HEK293 (cell line): Measurements from ENCODE around the gene MRFAP1.

ENCODE experiments used
- CTCF ChIA-PET: fragments of 350-600 bp; formaldehyde crosslinking; extraction: SDS; loops from one replicate; lab custom pipeline; 2021; ENCODE audit warnings: antibody characterized with exemption; lab: Yijun Ruan, JAX
- POLR2A ChIA-PET: fragments of 300-600 bp; formaldehyde crosslinking; extraction: SDS; loops from one replicate; lab custom pipeline; 2020; ENCODE audit warnings: antibody characterized with exemption, inconsistent platforms; lab: Yijun Ruan, JAX
- H3K27ac ChIP-seq: fragments of 200-500 bp; sonication (Bioruptor generic); 2 replicates; pipeline ENCODE4 v1.5.1; 2014; ENCODE audit warnings: low read depth, low read length, control low read depth, inconsistent platforms; ENCODE audit errors: extremely low read depth
- H3K36me3 ChIP-seq, 2 experiments: fragments of 200-500 bp in 1 of 2; sonication (Bioruptor generic) in 1 of 2; 1 replicate in 1 of 2; 2 replicates in 1 of 2; pipeline ENCODE4 v1.5.1; 2014 to 2017; ENCODE audit warnings: inconsistent platforms in 2 of 2, low read length in 2 of 2; ENCODE audit not compliant: control insufficient read depth in 2 of 2, insufficient read depth in 1 of 2
- H3K4me1 ChIP-seq: fragments of 200-500 bp; sonication (Bioruptor generic); 2 replicates; pipeline ENCODE4 v1.5.1; 2014; ENCODE audit warnings: mild to moderate bottlenecking, low read length, inconsistent platforms; ENCODE audit not compliant: control insufficient read depth, insufficient read depth
- H3K4me3 ChIP-seq: 2 replicates; pipeline ENCODE4 v1.5.1; 2011; ENCODE audit warnings: low read depth, mild to moderate bottlenecking, control low read depth, low read length, moderate library complexity
- H3K9me3 ChIP-seq: fragments of 200-500 bp; sonication (Bioruptor generic); 2 replicates; pipeline ENCODE4 v1.5.1; 2014; ENCODE audit warnings: low read depth, low read length, inconsistent platforms; ENCODE audit not compliant: control insufficient read depth, insufficient read depth
- HOXA7 ChIP-seq: sonication (generic); formaldehyde crosslinking; IDR thresholded peaks from 2 replicates; pipeline ENCODE4 v1.8.1; 2022; ENCODE audit warnings: missing genetic modification reagents, borderline replicate concordance
- KLF7 ChIP-seq: fragments of 450-650 bp; formaldehyde crosslinking; IDR thresholded peaks from 2 replicates; pipeline ENCODE4 v1.5.1; 2016; ENCODE audit warnings: missing biosample characterization, missing genetic modification characterization, borderline replicate concordance
- SETDB1 ChIP-seq: IDR thresholded peaks from one replicate; pipeline ENCODE4 v1.6.1; 2017; ENCODE audit warnings: mild to moderate bottlenecking, low read length, moderate library complexity, mixed read lengths; ENCODE audit not compliant: insufficient read length
- TRIM28 ChIP-seq: IDR thresholded peaks from 2 replicates; pipeline ENCODE4 v1.6.1; 2011; ENCODE audit warnings: low read length, control low read depth, borderline replicate concordance
- YY1 ChIP-seq: fragments of 450-650 bp; formaldehyde crosslinking; IDR thresholded peaks from 2 replicates; pipeline ENCODE4 v1.5.1; 2018; ENCODE audit warnings: missing biosample characterization, missing genetic modification characterization
- ZBTB48 ChIP-seq: fragments of 450-650 bp; formaldehyde crosslinking; IDR thresholded peaks from 2 replicates; pipeline ENCODE4 v1.5.1; 2016; ENCODE audit warnings: missing biosample characterization, missing genetic modification characterization
- ZBTB7A ChIP-seq: fragments of 450-650 bp; formaldehyde crosslinking; IDR thresholded peaks from 2 replicates; pipeline ENCODE4 v1.5.1; 2016; ENCODE audit warnings: low read depth, missing biosample characterization, missing genetic modification characterization
- ZFP41 ChIP-seq: fragments of 450-650 bp; formaldehyde crosslinking; IDR thresholded peaks from 2 replicates; pipeline ENCODE4 v1.5.1; 2016; ENCODE audit warnings: missing biosample characterization, missing genetic modification characterization, borderline replicate concordance
- ZFP69B ChIP-seq: fragments of 450-650 bp; formaldehyde crosslinking; IDR thresholded peaks from 2 replicates; pipeline ENCODE4 v1.5.1; 2016; ENCODE audit warnings: missing biosample characterization, missing genetic modification characterization
- ZNF112 ChIP-seq: fragments of 450-650 bp; formaldehyde crosslinking; IDR thresholded peaks from 2 replicates; pipeline ENCODE4 v1.5.0; 2017; ENCODE audit warnings: missing biosample characterization, missing genetic modification characterization
- ZNF114 ChIP-seq: fragments of 450-650 bp; formaldehyde crosslinking; IDR thresholded peaks from 2 replicates; pipeline ENCODE4 v1.5.0; 2017; ENCODE audit warnings: missing biosample characterization, missing genetic modification characterization
- ZNF121 ChIP-seq: fragments of 450-650 bp; formaldehyde crosslinking; IDR thresholded peaks from 2 replicates; pipeline ENCODE4 v1.5.1; 2016; ENCODE audit warnings: missing biosample characterization, missing genetic modification characterization
- ZNF157 ChIP-seq: fragments of 450-650 bp; formaldehyde crosslinking; IDR thresholded peaks from 2 replicates; pipeline ENCODE4 v1.5.1; 2016; ENCODE audit warnings: missing biosample characterization, missing genetic modification characterization
- ZNF169 ChIP-seq: fragments of 450-650 bp; formaldehyde crosslinking; IDR thresholded peaks from 2 replicates; pipeline ENCODE4 v1.5.1; 2016; ENCODE audit warnings: missing biosample characterization, missing genetic modification characterization
- ZNF433 ChIP-seq: fragments of 450-650 bp; formaldehyde crosslinking; IDR thresholded peaks from 2 replicates; pipeline ENCODE4 v1.5.1; 2016; ENCODE audit warnings: missing biosample characterization, missing genetic modification characterization, low read depth
- ZNF558 ChIP-seq: fragments of 450-650 bp; formaldehyde crosslinking; IDR thresholded peaks from 2 replicates; pipeline ENCODE4 v1.5.1; 2016; ENCODE audit warnings: missing biosample characterization, missing genetic modification characterization
- ZNF623 ChIP-seq: fragments of 450-650 bp; formaldehyde crosslinking; IDR thresholded peaks from 2 replicates; pipeline ENCODE4 v1.5.1; 2016; ENCODE audit warnings: missing biosample characterization, missing genetic modification characterization
- ZNF777 ChIP-seq: fragments of 450-650 bp; formaldehyde crosslinking; IDR thresholded peaks from 2 replicates; pipeline ENCODE4 v1.5.1; 2017; ENCODE audit warnings: missing biosample characterization, missing genetic modification characterization, borderline replicate concordance
- ZSCAN16 ChIP-seq: fragments of 450-650 bp; formaldehyde crosslinking; IDR thresholded peaks from 2 replicates; pipeline ENCODE4 v1.5.1; 2016; ENCODE audit warnings: missing biosample characterization, missing genetic modification characterization
- ZXDB ChIP-seq: fragments of 450-650 bp; formaldehyde crosslinking; IDR thresholded peaks from 2 replicates; pipeline ENCODE4 v1.5.1; 2016; ENCODE audit warnings: missing biosample characterization, missing genetic modification characterization
- TF ChIP-seq, protein P1 (sequence below): fragments of 450-650 bp; formaldehyde crosslinking; IDR thresholded peaks from 2 replicates; pipeline ENCODE4 v1.5.1; 2016; ENCODE audit warnings: missing biosample characterization, missing genetic modification characterization, low read depth
- TF ChIP-seq, protein P2 (sequence below): fragments of 450-650 bp; formaldehyde crosslinking; IDR thresholded peaks from 2 replicates; pipeline ENCODE4 v1.5.1; 2017; ENCODE audit warnings: missing biosample characterization, missing genetic modification characterization
- TF ChIP-seq, protein P3 (sequence below): fragments of 450-650 bp; IDR thresholded peaks from 2 replicates; pipeline ENCODE4 v1.5.1; 2018; ENCODE audit warnings: missing biosample characterization, missing genetic modification characterization
- TF ChIP-seq, protein P4 (sequence below): fragments of 450-650 bp; formaldehyde crosslinking; IDR thresholded peaks from 2 replicates; pipeline ENCODE4 v1.5.1; 2016; ENCODE audit warnings: missing biosample characterization, missing genetic modification characterization
- TF ChIP-seq, protein P5 (sequence below): fragments of 450-650 bp; formaldehyde crosslinking; IDR thresholded peaks from 2 replicates; pipeline ENCODE4 v1.5.1; 2016; ENCODE audit warnings: missing biosample characterization, missing genetic modification characterization, borderline replicate concordance
- TF ChIP-seq, protein P6 (sequence below): fragments of 450-650 bp; formaldehyde crosslinking; IDR thresholded peaks from 2 replicates; pipeline ENCODE4 v1.5.1; 2016; ENCODE audit warnings: missing biosample characterization, missing genetic modification characterization

MRFAP1 gene

DNA sequence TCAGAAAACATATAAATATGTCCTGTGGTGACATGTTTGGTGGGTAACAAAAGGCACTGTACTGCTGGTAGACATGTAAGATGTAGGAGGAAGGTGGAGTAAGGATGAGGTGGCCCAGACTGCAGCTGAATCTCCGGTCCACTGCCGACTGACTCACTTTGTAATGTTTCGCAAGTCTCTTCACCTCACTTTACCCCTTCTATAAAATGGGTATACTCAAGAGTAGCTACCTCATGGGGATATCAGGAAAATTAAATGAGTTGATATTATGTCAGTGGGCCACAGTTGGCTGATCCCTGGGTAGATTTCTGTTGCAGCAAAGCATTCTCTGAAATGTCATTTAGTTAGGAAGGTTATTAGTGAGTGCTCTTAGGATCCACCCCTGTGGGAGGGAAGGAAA, 22.1 kb downstream of the MRFAP1 start:
- TF ChIP-seq KLF7 (tag by site-specific recombination): no peak
- no peak for TF ChIP-seq ZBTB7A (tag by site-specific recombination)
- TF ChIP-seq YY1: no peak
- TF ChIP-seq, protein P1, sequence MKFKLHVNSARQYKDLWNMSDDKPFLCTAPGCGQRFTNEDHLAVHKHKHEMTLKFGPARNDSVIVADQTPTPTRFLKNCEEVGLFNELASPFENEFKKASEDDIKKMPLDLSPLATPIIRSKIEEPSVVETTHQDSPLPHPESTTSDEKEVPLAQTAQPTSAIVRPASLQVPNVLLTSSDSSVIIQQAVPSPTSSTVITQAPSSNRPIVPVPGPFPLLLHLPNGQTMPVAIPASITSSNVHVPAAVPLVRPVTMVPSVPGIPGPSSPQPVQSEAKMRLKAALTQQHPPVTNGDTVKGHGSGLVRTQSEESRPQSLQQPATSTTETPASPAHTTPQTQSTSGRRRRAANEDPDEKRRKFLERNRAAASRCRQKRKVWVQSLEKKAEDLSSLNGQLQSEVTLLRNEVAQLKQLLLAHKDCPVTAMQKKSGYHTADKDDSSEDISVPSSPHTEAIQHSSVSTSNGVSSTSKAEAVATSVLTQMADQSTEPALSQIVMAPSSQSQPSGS (tag by site-specific recombination): no peak
- no peak for TF ChIP-seq TRIM28
- no peak for TF ChIP-seq ZBTB48 (tag by site-specific recombination)
- TF ChIP-seq, protein P2, sequence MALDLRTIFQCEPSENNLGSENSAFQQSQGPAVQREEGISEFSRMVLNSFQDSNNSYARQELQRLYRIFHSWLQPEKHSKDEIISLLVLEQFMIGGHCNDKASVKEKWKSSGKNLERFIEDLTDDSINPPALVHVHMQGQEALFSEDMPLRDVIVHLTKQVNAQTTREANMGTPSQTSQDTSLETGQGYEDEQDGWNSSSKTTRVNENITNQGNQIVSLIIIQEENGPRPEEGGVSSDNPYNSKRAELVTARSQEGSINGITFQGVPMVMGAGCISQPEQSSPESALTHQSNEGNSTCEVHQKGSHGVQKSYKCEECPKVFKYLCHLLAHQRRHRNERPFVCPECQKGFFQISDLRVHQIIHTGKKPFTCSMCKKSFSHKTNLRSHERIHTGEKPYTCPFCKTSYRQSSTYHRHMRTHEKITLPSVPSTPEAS (tag by site-specific recombination): no peak
- no peak for TF ChIP-seq ZNF433 (tag by site-specific recombination)
- TF ChIP-seq ZNF121: no peak
- no peak for TF ChIP-seq SETDB1
- TF ChIP-seq, protein P3, sequence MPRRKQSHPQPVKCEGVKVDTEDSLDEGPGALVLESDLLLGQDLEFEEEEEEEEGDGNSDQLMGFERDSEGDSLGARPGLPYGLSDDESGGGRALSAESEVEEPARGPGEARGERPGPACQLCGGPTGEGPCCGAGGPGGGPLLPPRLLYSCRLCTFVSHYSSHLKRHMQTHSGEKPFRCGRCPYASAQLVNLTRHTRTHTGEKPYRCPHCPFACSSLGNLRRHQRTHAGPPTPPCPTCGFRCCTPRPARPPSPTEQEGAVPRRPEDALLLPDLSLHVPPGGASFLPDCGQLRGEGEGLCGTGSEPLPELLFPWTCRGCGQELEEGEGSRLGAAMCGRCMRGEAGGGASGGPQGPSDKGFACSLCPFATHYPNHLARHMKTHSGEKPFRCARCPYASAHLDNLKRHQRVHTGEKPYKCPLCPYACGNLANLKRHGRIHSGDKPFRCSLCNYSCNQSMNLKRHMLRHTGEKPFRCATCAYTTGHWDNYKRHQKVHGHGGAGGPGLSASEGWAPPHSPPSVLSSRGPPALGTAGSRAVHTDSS (tag by site-specific recombination): no peak
- no peak for TF ChIP-seq ZNF112 (tag by site-specific recombination)
- no peak for TF ChIP-seq ZSCAN16 (tag by site-specific recombination)
- no peak for TF ChIP-seq ZXDB (tag by site-specific recombination)
- TF ChIP-seq, protein P4, sequence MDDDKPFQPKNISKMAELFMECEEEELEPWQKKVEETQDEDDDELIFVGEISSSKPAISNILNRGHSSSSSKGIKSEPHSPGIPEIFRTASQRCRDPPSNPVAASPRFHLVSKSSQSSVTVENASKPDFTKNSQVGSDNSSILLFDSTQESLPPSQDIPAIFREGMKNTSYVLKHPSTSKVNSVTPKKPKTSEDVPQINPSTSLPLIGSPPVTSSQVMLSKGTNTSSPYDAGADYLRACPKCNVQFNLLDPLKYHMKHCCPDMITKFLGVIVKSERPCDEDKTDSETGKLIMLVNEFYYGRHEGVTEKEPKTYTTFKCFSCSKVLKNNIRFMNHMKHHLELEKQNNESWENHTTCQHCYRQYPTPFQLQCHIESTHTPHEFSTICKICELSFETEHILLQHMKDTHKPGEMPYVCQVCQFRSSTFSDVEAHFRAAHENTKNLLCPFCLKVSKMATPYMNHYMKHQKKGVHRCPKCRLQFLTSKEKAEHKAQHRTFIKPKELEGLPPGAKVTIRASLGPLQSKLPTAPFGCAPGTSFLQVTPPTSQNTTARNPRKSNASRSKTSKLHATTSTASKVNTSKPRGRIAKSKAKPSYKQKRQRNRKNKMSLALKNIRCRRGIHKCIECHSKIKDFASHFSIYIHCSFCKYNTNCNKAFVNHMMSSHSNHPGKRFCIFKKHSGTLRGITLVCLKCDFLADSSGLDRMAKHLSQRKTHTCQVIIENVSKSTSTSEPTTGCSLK (tag by site-specific recombination): no peak
- TF ChIP-seq ZNF169 (tag by site-specific recombination): no peak
- no peak for TF ChIP-seq ZNF114 (tag by site-specific recombination)
- TF ChIP-seq HOXA7 (CRISPR knock-in tag): no peak
- TF ChIP-seq, all 188 proteins: peak for 0
- Histone ChIP-seq H3K36me3 (no peaks in the 10 kb centered on the region), H3K4me3 (no peak overlapping the region), H3K27ac (no peak overlapping the region), H3K9me3 (no peaks in the 10 kb centered on the region), H3K4me1 (no peaks in the 10 kb centered on the region)
- CTCF ChIA-PET: interaction anchor here (1.0 kb wide), 1 partner anchor 13 kb away, joined by 3 read pairs; no protein-coding TSS in a partner anchor
- POLR2A ChIA-PET: interaction anchor here (2.4 kb wide), 1 partner anchor 22 kb away, joined by 10 read pairs; the partner anchor contains the start of gene MRFAP1

DNA sequence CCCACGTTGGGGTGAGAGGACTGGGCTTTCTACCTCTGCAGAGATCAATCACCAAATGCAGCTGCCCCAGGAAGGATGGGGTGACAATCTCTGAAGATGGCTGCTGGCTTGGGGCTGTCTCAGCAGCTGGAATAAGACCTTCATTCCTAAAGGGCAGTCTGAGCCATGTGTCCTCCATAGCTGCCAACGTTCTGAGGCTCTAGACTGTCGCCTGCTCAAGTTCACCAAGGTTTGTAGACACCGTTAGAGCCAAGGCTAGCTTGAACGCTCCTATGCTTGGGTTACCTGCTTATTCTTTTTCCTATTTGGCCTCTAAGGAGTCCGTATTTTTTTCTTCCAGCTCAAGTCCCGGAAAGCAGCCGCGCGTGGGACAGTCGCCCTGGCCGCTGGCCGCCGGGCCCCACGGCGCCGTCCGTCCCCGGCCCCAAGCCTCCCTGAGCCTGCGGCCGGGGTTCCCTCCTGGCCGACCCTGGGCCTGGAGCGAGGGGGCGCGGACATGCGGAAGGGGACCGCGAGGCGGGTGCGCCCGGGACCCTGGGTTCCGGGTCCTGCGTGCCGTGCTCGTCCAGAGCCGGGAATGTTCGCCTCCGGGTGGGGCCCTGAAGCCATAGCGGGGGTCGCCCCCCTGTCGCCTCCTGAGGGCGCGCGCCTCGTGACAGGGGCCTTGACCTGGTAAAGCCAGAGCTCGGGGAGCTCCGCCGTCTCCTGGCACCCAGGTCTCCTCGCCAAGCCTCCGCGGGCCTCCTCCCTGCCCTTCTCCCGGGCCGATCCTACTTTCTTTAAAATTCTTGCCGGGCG, 23.3 kb downstream of the MRFAP1 start:
- Histone ChIP-seq H3K36me3 (no peaks in the 10 kb centered on the region), H3K27ac (no peak overlapping the region), H3K4me1 (no peaks in the 10 kb centered on the region), H3K9me3 (no peaks in the 10 kb centered on the region), H3K4me3 (no peak overlapping the region)
- ChIA-PET CTCF (interaction anchor here (0.9 to 1.4 kb wide), 2 partner anchors 9 to 117 kb away, joined by 6 to 7 read pairs; a partner anchor contains a TSS), POLR2A (interaction anchor here (0.6 to 2.4 kb wide), 4 partner anchors 9 to 335 kb away, joined by 3 to 17 read pairs (median 6); partner anchors contain the start of gene MRFAP1)
- TF ChIP-seq, protein P5, sequence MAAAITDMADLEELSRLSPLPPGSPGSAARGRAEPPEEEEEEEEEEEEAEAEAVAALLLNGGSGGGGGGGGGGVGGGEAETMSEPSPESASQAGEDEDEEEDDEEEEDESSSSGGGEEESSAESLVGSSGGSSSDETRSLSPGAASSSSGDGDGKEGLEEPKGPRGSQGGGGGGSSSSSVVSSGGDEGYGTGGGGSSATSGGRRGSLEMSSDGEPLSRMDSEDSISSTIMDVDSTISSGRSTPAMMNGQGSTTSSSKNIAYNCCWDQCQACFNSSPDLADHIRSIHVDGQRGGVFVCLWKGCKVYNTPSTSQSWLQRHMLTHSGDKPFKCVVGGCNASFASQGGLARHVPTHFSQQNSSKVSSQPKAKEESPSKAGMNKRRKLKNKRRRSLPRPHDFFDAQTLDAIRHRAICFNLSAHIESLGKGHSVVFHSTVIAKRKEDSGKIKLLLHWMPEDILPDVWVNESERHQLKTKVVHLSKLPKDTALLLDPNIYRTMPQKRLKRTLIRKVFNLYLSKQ (tag by site-specific recombination): no peak
- TF ChIP-seq ZNF777 (tag by site-specific recombination) (no peak), ZFP41 (tag by site-specific recombination) (no peak), ZNF558 (no peak), ZNF157 (tag by site-specific recombination) (no peak), TRIM28 (no peak), ZNF623 (tag by site-specific recombination) (no peak), ZFP69B (tag by site-specific recombination) (no peak)
- TF ChIP-seq, protein P6, sequence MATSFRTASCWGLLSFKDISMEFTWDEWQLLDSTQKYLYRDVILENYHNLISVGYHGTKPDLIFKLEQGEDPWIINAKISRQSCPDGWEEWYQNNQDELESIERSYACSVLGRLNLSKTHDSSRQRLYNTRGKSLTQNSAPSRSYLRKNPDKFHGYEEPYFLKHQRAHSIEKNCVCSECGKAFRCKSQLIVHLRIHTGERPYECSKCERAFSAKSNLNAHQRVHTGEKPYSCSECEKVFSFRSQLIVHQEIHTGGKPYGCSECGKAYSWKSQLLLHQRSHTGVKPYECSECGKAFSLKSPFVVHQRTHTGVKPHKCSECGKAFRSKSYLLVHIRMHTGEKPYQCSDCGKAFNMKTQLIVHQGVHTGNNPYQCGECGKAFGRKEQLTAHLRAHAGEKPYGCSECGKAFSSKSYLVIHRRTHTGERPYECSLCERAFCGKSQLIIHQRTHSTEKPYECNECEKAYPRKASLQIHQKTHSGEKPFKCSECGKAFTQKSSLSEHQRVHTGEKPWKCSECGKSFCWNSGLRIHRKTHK (tag by site-specific recombination): no peak
